Mesangial cell (primary cell): ENCODE measurements around the gene GLUD2. TPM values are rescaled to one million over a fixed set of nuclear protein-coding genes. Genes with fewer than 3 reads are reported as not detected.

Source experiments
- total RNA-seq: library from RNA; depleted of rRNA; stranded (reverse); fragments of >200 nt; gene quantifications from 2 replicates; pipeline ENCODE4 v1.2.3, GENCODE V29; 2015

Gene GLUD2
- 0.16 and 0.51 TPM in 2 replicates for total RNA-seq

GRCh38 chrX:121047441-121048419, at the start of gene GLUD2:
TSS of gene GLUD2 (plus strand) at chrX:121047610. CDS start at chrX:121047685, 75 bp downstream.

Other genes starting within 250 kb of the GLUD2 start
- gene CT47B1, start 171.7 kb upstream of the GLUD2 start, total RNA-seq = not detected in 2 replicates
- not detected in 2 replicates for gene CT47A11, start 110.5 kb upstream of the GLUD2 start, total RNA-seq
- gene CT47A10, start 105.6 kb upstream of the GLUD2 start, total RNA-seq = not detected in 2 replicates
- not detected in 2 replicates for gene CT47A9, start 100.7 kb upstream of the GLUD2 start, total RNA-seq
- gene CT47A8, start 95.9 kb upstream of the GLUD2 start, total RNA-seq = not detected in 2 replicates
- gene CT47A7, start 91.0 kb upstream of the GLUD2 start, total RNA-seq = not detected in 2 replicates
- not detected in 2 replicates for gene CT47A6, start 86.1 kb upstream of the GLUD2 start, total RNA-seq
- not detected in 2 replicates for gene CT47A5, start 81.3 kb upstream of the GLUD2 start, total RNA-seq
- gene CT47A4, start 76.4 kb upstream of the GLUD2 start, total RNA-seq = not detected in 2 replicates
- not detected in 2 replicates for gene CT47A3, start 71.5 kb upstream of the GLUD2 start, total RNA-seq
- not detected in 2 replicates for gene CT47A2, start 66.7 kb upstream of the GLUD2 start, total RNA-seq
- gene CT47A1, start 61.9 kb upstream of the GLUD2 start, total RNA-seq = not detected in 2 replicates